ENCODE data around the gene KLHL6. TPM values are rescaled to one million over a fixed set of nuclear protein-coding genes. Genes with fewer than 3 reads are reported as not detected.

Gene KLHL6
- total RNA-seq, 1 experiment from 2014 or later: not detected

DNA sequence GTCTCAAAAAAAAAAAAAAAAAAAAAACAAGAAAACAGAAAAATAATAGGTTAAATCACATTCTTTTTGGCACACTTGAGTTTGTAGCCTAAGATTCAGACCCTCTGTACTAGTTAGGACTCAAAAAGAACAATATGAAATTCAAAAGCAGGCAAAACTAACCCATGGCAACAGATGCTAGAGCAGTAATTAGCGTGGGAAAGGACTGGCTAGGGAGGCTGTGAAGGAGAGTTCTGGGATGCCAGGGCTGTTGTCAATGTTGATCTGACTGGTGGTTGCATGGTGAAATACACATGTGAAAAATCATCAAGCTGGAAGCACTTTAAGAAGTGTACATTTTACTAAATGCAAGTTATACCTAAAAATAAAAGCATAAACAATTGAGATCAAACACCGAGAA, 35.6 kb downstream of the KLHL6 start:
- intact Hi-C loops (cut with micrococcal nuclease): no loop called here
- no peak overlapping the region for H3K27ac Mint-ChIP-seq (ENCODE audit: low read depth, unreplicated experiment)
- H3K27me3 Mint-ChIP-seq (ENCODE audit: insufficient read depth, unreplicated experiment): peaks cover 35% of the 10 kb centered on the region
- no peak overlapping the region for H3K4me3 Mint-ChIP-seq (ENCODE audit: unreplicated experiment)
- no peaks in the 10 kb centered on the region for H3K36me3 Mint-ChIP-seq (ENCODE audit: insufficient read depth, unreplicated experiment)
- TF ChIP-seq, protein P1, sequence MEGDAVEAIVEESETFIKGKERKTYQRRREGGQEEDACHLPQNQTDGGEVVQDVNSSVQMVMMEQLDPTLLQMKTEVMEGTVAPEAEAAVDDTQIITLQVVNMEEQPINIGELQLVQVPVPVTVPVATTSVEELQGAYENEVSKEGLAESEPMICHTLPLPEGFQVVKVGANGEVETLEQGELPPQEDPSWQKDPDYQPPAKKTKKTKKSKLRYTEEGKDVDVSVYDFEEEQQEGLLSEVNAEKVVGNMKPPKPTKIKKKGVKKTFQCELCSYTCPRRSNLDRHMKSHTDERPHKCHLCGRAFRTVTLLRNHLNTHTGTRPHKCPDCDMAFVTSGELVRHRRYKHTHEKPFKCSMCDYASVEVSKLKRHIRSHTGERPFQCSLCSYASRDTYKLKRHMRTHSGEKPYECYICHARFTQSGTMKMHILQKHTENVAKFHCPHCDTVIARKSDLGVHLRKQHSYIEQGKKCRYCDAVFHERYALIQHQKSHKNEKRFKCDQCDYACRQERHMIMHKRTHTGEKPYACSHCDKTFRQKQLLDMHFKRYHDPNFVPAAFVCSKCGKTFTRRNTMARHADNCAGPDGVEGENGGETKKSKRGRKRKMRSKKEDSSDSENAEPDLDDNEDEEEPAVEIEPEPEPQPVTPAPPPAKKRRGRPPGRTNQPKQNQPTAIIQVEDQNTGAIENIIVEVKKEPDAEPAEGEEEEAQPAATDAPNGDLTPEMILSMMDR (IDR thresholded peaks at IDR 0.05; ENCODE audit: unreplicated experiment): no peak
- no peak for DNase-seq (ENCODE audit: unreplicated experiment)
- H3K4me1 Mint-ChIP-seq (ENCODE audit: insufficient read depth, unreplicated experiment): no peaks in the 10 kb centered on the region
- no peaks in the 10 kb centered on the region for H3K9me3 Mint-ChIP-seq (ENCODE audit: unreplicated experiment)
- CTCF ChIA-PET: interaction anchor here (0.7 kb wide), 1 partner anchor 537 kb away, joined by 4 read pairs; no protein-coding TSS in a partner anchor
- POLR2A ChIA-PET: no interaction called here
- BruUV-seq (replicated peaks): no TSS peak

- H3K9me3 Mint-ChIP-seq (ENCODE audit: unreplicated experiment): no peaks in the 10 kb centered on the region
- POLR2A ChIA-PET: interaction anchor here (0.6 kb wide), 1 partner anchor 26 kb away, joined by 3 read pairs; no protein-coding TSS in a partner anchor
- CTCF ChIA-PET: no interaction called here
- no peaks in the 10 kb centered on the region for H3K36me3 Mint-ChIP-seq (ENCODE audit: insufficient read depth, unreplicated experiment)
- TF ChIP-seq, protein P1 (IDR thresholded peaks at IDR 0.05; ENCODE audit: unreplicated experiment): no peak
- intact Hi-C loops (cut with micrococcal nuclease): no loop called here
- no peaks in the 10 kb centered on the region for H3K4me1 Mint-ChIP-seq (ENCODE audit: insufficient read depth, unreplicated experiment)
- no TSS peak for BruUV-seq (replicated peaks)
- peaks cover 47% of the 10 kb centered on the region for H3K27me3 Mint-ChIP-seq (ENCODE audit: insufficient read depth, unreplicated experiment)
- no peak overlapping the region for H3K4me3 Mint-ChIP-seq (ENCODE audit: unreplicated experiment)
- no peak overlapping the region for H3K27ac Mint-ChIP-seq (ENCODE audit: low read depth, unreplicated experiment)
- DNase-seq (ENCODE audit: unreplicated experiment): no peak
Measured at GRCh38 chr3:183518491-183519251, 36.8 kb downstream of the KLHL6 start.

DNA sequence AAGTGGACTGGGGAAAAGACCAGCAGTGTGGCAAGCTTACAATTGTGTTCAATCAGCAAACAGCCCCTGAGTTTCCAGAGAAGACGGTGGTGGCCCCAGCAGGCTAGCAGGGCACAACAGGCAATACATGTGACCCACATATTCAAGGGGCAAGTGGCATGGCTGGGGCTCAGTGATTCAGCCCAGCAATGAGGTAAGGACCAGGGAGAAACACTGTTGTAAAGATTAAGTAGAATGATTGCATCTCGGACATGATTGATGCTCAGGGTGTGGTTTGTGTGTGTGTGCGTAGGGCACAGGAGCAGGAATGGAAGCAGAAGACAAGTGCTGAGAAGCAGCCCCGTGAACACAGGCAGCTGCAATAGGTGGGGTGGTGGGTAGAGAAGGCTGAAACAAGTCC, 37.9 kb downstream of the KLHL6 start:
- CTCF ChIA-PET: no interaction called here
- Mint-ChIP-seq H3K36me3 (ENCODE audit: insufficient read depth, unreplicated experiment) (no peaks in the 10 kb centered on the region), H3K27ac (ENCODE audit: low read depth, unreplicated experiment) (no peak overlapping the region), H3K4me1 (ENCODE audit: insufficient read depth, unreplicated experiment) (no peaks in the 10 kb centered on the region), H3K9me3 (ENCODE audit: unreplicated experiment) (no peaks in the 10 kb centered on the region), H3K4me3 (ENCODE audit: unreplicated experiment) (no peak overlapping the region), H3K27me3 (ENCODE audit: insufficient read depth, unreplicated experiment) (peaks cover 47% of the 10 kb centered on the region)
- BruUV-seq (replicated peaks): no TSS peak
- TF ChIP-seq, protein P1 (IDR thresholded peaks at IDR 0.05; ENCODE audit: unreplicated experiment): no peak
- DNase-seq (ENCODE audit: unreplicated experiment): no peak
- intact Hi-C loops (cut with micrococcal nuclease): no loop called here
- POLR2A ChIA-PET: no interaction called here

DNA sequence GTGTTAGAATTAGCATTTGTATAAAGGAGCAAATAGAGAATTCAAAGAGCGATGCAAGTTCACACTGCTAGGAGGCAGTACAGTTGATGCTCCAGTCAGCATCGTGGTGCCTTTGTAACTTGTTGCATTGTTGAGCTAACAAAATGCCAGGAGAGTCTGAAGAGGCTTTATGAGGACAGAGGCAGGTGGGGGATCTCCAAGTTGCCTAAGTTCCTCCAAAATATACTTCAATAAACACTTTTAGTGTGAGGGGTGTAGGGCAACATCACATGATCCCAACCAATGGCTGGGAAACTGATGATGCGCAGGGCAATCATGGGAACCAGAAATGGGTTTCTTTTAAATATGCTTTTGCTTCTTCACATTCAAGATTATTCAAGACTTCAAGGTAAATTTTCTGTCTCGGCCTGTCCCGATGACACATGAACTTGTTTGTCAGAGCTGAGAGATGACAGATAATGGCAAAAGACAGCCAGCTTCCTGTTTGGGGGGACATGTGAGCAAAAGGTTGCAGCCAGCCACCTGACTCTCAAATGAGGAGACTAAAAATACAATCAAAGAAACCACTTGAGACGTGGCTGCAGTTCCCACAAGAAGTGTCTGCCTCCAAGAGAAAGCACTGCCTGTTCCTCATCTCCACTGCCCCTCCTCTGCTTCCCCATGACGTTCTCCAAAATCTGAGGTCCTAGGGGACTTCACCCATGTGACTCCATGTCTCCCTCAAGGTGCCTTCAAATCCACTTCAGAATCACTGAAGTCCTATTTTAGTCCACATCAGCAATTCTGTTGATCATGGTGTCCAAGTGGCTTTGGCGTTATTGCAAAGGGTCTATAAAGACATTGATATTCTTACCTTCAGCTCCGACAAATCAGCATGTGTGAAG, 39.3 kb downstream of the KLHL6 start:
- no peak overlapping the region for H3K4me3 Mint-ChIP-seq (ENCODE audit: unreplicated experiment)
- H3K9me3 Mint-ChIP-seq (ENCODE audit: unreplicated experiment): no peaks in the 10 kb centered on the region
- H3K27me3 Mint-ChIP-seq (ENCODE audit: insufficient read depth, unreplicated experiment): peaks cover 47% of the 10 kb centered on the region
- no TSS peak for BruUV-seq (replicated peaks)
- ChIA-PET POLR2A (interaction anchor here (0.7 to 1.2 kb wide), 2 partner anchors 14 to 119 kb away, joined by 3 to 4 read pairs; partner anchors contain the start of gene KLHL24), CTCF (interaction anchor here (0.7 to 1.0 kb wide), 2 partner anchors 12 to 1391 kb away, joined by 3 to 4 read pairs; no protein-coding TSS in a partner anchor)
- no peak for DNase-seq (ENCODE audit: unreplicated experiment)
- no peak overlapping the region for H3K27ac Mint-ChIP-seq (ENCODE audit: low read depth, unreplicated experiment)
- intact Hi-C loops (cut with micrococcal nuclease): no loop called here
- no peaks in the 10 kb centered on the region for H3K4me1 Mint-ChIP-seq (ENCODE audit: insufficient read depth, unreplicated experiment)
- H3K36me3 Mint-ChIP-seq (ENCODE audit: insufficient read depth, unreplicated experiment): no peaks in the 10 kb centered on the region
- TF ChIP-seq, protein P1 (IDR thresholded peaks at IDR 0.05; ENCODE audit: unreplicated experiment): no peak
